ENCODE data around the gene LARGE1. TPM values are rescaled to one million over a fixed set of nuclear protein-coding genes. Genes with fewer than 3 reads are reported as not detected.

Gene LARGE1
- polyA plus RNA-seq, 1 experiment: 8.5 TPM

GRCh38 chr22:33895444-33895843 is 24.8 kb downstream of the LARGE1 start:
- ChIA-PET CTCF (no interaction called here), POLR2A (no interaction called here)
- Histone ChIP-seq H3K36me3 (ENCODE audit: control insufficient read depth, insufficient read depth, low read length) (no peaks in the 10 kb centered on the region), H3K4me3 (ENCODE audit: low read depth, low read length) (no peak overlapping the region), H3K27me3 (ENCODE audit: control insufficient read depth, insufficient read depth, low read length) (no peaks in the 10 kb centered on the region)
- no peak for DNase-seq (ENCODE audit: low read depth)
- TF ChIP-seq CTCF (IDR thresholded peaks at IDR 0.05; ENCODE audit: insufficient read depth, low read depth, low read length): no peak

- DNase-seq (ENCODE audit: low read depth): no peak
- Histone ChIP-seq H3K4me3 (ENCODE audit: low read depth, low read length) (no peak overlapping the region), H3K36me3 (ENCODE audit: control insufficient read depth, insufficient read depth, low read length) (no peaks in the 10 kb centered on the region), H3K27me3 (ENCODE audit: control insufficient read depth, insufficient read depth, low read length) (no peaks in the 10 kb centered on the region)
- ChIA-PET POLR2A (no interaction called here), CTCF (no interaction called here)
- no peak for TF ChIP-seq CTCF (IDR thresholded peaks at IDR 0.05; ENCODE audit: insufficient read depth, low read depth, low read length)
Observed at GRCh38 chr22:33894515-33894914, 25.8 kb downstream of the LARGE1 start.

GRCh38 chr22:33894036-33894435 is 26.2 kb downstream of the LARGE1 start:
- no peak for DNase-seq (ENCODE audit: low read depth)
- Histone ChIP-seq H3K4me3 (ENCODE audit: low read depth, low read length) (no peak overlapping the region), H3K36me3 (ENCODE audit: control insufficient read depth, insufficient read depth, low read length) (no peaks in the 10 kb centered on the region), H3K27me3 (ENCODE audit: control insufficient read depth, insufficient read depth, low read length) (no peaks in the 10 kb centered on the region)
- ChIA-PET CTCF (no interaction called here), POLR2A (no interaction called here)
- no peak for TF ChIP-seq CTCF (IDR thresholded peaks at IDR 0.05; ENCODE audit: insufficient read depth, low read depth, low read length)

- DNase-seq (ENCODE audit: low read depth): no peak
- CTCF ChIA-PET: no interaction called here
- no peaks in the 10 kb centered on the region for H3K36me3 ChIP-seq (ENCODE audit: control insufficient read depth, insufficient read depth, low read length)
- H3K4me3 ChIP-seq (ENCODE audit: low read depth, low read length): no peak overlapping the region
- POLR2A ChIA-PET: no interaction called here
- no peak for TF ChIP-seq CTCF (IDR thresholded peaks at IDR 0.05; ENCODE audit: insufficient read depth, low read depth, low read length)
- no peaks in the 10 kb centered on the region for H3K27me3 ChIP-seq (ENCODE audit: control insufficient read depth, insufficient read depth, low read length)
Observed at GRCh38 chr22:33893512-33893911, 26.8 kb downstream of the LARGE1 start.

GRCh38 chr22:33891992-33892391 is 28.3 kb downstream of the LARGE1 start:
- ChIA-PET POLR2A (no interaction called here), CTCF (no interaction called here)
- no peak for TF ChIP-seq CTCF (IDR thresholded peaks at IDR 0.05; ENCODE audit: insufficient read depth, low read depth, low read length)
- no peaks in the 10 kb centered on the region for H3K27me3 ChIP-seq (ENCODE audit: control insufficient read depth, insufficient read depth, low read length)
- no peaks in the 10 kb centered on the region for H3K36me3 ChIP-seq (ENCODE audit: control insufficient read depth, insufficient read depth, low read length)
- H3K4me3 ChIP-seq (ENCODE audit: low read depth, low read length): no peak overlapping the region
- no peak for DNase-seq (ENCODE audit: low read depth)

Data from BJ (cell line).